IPS DF 19.7 (cell line): ENCODE measurements around the gene MDGA2.

ENCODE experiments used
- DNase-seq: peaks from one replicate; pipeline ENCODE4 v3.0.0-alpha.2; 2013; ENCODE audit warnings: low read depth, low spot score

Gene MDGA2

DNA sequence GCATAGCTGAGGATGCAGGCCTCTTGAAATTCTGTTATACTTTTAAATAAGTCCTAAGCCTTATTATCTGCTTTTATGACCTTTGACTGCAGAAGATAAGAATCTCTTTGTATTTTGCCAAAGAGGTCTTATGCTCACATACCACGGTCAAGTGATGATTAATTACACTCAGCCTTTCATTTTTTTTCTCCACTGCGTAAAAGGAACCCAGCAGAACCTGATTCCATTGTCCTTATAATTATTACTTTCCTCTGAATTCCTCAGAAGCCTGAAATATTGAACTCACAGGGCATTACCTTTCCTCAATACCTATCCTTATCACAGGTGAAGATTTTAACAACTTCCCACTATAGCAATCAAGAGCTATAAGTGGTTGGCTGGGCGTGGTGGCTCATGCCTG is 525.1 kb downstream of the MDGA2 start:
- DNase-seq, result no peak

DNA sequence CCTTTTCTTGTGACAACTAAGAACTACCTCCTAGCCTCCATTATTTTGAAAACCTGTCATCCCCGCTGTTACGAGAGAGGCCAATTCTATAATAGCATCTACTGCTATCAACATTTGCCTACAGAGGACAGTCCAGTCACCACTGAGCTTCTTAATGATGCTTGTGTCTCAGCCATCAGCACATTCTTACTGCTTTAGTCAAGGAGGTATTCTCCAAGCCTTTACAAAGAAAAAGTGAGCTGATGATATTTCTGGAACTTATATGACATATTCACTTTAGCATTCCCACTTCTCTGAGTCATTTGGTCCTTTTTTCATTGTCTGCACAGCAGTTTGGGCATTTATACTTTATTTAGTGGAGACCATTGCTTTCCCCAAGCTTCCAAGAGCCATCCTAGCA is 526.1 kb downstream of the MDGA2 start:
- no peak for DNase-seq

DNA sequence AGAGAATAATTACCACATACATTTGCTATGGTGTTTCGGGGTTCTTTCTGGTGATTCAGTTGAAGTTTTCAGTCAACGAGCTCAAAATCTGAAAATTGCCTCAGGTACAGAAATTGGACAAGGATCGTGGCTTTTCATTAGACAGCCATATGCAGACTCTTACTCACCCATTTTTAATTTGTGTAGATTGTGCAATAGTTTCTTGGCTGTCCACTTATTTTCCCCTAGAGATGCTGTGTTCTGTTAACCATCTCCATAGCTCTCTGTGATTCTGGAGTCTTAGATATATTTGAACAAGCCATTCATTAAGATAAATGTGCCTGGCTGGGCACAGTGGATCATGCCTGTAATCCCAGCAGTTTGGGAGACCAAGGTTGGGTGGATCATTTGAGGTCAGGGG is 526.7 kb downstream of the MDGA2 start:
- DNase-seq, result no peak

DNA sequence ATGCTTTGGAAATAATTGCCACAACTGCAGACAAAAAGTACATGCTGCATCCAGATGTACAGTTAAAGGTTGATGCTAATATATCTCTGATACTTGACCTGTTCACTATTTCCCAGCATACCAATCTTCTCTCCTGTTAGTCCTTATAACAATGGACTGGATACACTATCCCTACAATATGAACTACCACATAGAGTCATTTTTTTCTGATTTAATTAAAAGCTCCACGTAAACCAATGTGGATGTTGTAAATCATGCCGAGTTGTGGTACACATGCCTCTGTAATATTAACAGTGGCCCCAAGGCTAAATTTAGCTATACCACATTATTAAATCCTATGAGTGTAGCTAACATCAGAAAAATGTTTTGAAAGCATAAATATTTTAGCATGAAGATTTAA is 554.8 kb downstream of the MDGA2 start:
- DNase-seq, result no peak

DNA sequence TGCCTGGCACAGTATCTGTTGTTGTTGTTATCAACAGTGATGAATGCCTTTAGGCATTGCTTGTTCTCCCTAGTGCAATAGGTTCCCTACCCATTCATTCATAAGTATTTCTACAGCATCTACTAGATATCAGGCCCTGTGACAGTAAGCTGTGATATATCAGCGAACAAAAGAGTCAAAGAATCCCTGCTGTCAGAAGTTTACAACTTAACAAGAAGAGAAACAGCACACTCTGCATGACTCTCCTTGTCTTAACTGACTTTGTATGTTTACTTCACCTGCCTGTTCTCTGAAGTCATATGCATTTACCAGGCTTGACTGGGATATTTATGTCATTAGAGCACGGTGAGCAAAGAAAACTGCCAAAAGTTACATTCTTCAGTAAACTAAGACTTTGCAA is 571.6 kb downstream of the MDGA2 start:
- no peak for DNase-seq

DNA sequence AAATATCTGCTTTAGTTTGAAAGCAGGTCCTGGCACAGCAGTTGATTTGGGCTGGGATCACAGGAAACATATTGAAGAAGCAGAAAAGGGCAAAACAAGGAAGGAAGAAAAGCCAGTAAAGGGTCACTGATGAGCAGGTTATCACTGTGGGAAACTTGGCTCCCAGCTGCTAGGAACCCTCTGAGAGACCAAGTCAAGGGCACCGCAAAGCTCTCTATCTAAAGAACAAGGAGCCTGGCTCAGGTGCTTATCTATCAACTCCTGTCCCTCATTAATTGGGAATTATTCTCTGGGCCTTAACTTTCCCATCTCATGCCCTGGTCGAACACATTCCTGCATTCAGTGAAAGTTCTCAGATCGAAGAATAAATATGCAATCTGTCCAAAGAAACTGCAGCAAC is 572.9 kb downstream of the MDGA2 start:
- no peak for DNase-seq

DNA sequence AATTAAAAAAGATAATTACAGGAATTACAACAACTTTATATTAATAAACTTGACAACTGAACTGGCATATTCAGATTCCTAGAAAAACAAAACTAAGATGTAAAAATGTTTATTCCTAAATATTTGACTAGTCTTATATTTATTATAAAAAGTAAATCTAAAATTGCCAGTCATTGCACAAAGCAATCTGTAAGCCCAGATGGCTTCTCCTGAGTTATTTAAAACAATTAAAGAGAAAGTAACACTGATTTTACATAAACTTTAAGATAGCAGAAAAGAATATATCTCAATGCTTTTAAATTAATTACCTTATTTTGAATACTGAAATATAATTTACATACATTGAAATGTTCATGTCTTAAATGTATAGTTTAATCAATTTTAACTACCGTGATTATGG is 589.7 kb downstream of the MDGA2 start:
- no peak for DNase-seq

DNA sequence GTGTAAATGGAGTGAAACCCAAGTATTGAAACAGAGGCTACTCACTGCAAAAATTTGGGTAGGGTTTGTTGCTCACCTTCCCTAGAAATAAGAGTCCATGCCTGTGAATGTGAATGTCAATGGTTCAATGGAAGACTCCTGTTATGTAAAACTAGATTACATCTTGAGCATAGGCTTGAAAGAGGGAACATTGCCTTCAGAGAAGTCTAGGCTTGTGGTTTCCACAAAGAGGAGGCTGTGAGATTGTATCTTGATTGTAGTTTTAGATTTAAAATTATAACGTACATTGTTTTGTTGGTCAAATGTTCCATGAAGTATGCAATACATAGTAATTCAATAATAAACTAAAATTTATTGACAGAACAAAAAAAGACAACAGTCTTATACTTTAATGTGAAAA is 610.1 kb downstream of the MDGA2 start:
- DNase-seq, result no peak

DNA sequence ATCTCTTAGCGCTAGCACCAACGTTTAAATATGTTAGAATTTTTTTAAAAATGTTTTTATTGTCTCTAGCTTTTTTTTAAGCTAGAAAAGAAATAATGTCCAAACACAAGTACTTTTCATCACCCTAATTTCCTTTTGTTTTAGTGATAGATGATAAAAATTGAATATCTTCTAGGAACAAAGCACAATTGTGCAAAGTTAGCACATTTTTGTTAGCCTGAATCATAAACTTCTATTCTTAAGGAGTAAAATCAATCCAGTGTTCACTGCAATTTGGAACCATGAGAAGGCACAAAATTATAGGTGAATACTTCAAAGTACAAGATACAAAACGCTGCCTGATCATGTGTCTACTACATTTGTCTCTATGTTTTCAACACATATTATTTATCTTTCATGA is 615.4 kb downstream of the MDGA2 start:
- DNase-seq, result no peak

DNA sequence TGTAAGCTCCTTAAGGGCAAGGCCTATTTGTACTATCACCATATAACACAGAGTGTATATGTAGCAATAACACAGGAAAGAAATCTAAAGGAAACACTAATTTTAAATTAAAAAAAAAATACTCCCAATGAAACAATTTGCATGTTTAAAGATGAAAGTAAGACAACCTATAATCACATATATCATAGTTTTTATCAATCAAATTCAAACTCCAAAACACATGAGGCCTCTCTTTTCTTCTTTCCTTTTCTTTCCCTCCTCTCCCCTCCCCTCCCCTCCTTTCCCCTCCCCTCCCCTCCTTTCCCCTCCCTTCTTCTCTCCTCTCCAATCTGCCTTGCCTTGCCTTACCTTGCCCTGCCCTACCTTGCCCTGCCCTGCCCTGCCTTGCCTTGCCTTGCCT is 618.0 kb downstream of the MDGA2 start:
- no peak for DNase-seq

DNA sequence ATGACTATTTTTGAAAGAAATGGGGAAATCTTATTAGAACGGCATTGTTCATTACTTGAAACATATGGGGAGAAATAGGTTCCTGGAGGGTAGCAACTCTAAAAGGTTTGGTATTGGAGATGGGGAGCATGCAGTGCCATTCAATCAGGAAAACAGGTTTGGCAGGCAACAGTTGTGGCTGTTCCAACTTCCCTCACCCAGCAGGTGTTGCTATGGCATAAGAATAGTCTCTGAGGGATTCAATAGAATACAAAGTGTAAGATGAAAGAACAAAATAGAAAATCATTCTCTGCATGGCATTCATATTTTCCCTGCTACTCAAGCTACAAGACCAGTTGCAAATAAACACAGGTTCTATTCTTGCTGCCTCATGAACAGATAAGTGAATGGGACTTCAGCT is 630.6 kb downstream of the MDGA2 start:
- DNase-seq, result peak; percentile 52

DNA sequence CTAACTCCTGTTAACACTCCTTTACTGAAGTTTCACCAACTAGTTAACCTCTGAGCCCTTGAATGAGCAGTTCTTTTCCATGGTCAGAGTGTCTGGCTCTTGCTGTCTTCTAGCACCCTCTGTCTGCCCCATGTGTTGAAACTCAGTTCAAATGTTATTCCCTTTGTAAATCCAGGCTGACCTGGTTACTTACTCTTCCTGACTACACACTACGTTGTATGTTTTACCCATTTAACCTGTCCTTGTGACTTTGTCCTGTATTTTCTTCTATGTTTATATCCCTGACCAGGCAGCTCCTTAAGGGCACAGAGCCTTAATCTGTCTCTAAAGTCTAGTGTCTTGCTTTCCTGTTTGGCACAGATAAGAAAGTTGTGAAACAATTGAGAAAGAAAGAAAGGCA is 634.9 kb downstream of the MDGA2 start:
- peak; percentile 48 for DNase-seq

DNA sequence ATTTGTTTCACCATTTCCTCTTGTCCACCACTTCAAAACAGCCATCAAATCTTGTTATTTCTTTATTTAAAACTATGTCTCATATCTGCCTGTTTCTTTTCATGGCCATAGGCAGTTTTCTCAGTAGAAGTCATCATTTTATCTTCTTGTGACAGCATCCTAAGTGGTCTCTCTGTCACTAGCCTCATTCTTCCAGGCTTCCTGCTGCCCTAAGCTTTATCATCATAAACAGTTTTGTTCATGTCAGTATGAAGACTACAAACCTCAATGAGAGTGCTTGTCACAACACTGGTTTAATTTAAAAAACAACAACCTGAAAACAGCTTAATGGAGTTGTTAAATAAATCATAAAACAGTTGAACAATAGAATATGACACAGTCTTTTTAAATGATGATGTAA is 636.1 kb downstream of the MDGA2 start:
- no peak for DNase-seq

DNA sequence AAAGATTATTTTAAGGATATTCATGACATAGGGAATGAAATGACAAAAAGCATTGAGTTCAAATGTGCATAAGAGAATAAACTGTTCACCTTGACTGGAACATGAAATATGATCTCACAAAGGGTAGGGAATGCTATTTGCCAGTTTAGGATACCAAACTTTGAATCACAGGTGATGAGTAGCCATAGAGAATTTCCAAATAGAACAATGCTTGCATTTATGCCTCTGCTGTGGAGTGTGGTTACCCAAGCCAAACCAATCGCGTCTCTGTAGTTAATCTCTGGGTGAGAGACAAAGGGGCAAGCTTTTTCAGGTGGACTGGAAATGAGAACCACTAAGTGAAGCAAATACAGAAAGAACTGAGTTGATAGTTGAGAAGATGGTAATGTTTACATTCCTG is 652.7 kb downstream of the MDGA2 start:
- no peak for DNase-seq

DNA sequence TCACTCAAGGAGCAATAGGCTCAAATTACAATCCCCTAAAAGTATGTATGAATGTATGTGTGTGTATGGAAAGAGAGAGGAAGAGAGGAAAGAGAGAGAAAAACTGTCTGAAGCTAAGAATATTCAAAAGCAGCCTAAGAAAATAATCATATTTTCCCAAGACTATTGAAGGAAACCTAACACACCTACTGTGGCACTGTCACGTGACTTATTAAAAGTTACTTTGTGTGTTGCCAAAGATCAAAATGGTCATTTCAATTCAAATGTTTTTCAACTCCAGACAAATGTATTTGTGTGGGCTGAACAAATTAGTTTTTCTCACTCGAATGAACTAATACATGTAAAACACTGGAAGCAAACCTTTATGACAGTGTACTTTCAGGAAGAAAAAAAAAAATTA is 654.9 kb downstream of the MDGA2 start:
- no peak for DNase-seq

DNA sequence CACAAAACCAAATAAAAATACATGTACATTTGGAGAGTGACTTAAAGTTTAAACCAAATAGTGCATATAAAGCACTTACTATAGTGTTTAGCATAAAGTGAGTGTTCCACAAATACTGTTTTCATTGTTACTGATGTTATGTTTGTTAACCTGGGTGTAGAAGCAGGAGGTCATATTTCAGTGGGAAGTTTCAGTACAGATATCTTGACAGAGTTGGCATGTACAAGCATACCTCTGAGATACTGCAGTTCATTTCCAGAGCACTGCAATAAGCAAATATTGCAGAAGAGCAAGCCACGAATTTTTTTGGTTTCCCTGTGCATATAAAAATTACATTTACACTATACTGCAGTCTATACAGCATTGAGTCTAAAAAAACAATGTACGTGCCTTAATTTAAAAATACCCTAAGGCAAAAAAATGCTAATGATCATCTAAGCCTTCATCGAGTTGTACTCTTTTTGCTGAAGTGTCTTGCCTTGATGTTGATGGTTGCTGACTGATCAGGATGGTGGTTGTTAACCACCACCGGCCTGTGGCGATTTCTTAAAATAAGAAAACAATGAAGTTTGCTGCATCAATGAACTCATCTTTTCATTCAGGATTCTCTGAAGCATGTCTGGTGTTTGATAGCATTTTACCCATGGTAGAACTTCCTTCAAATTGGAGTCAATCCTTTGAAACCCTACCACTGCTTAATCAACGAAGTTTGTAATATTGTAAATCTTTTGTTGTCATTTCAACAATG is 662.7 kb downstream of the MDGA2 start:
- no peak for DNase-seq

DNA sequence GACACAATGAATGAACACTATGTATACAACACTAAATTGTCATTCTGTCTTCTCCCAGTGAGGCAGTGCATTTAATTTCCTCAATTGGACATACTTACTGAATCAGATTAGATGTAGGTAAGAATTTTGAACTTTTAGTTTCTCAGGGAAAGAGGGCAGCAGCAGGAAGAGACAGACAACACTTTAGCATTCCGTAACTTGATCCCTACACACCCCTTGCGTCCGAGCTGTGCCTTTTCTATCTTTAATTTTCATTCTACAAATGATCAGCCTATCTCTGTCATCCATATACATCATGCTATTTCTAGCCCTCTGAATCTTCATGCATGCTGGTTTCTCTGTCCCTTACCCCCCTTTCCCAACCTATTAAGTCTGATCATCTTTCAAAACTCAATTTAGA is 665.8 kb downstream of the MDGA2 start:
- no peak for DNase-seq

DNA sequence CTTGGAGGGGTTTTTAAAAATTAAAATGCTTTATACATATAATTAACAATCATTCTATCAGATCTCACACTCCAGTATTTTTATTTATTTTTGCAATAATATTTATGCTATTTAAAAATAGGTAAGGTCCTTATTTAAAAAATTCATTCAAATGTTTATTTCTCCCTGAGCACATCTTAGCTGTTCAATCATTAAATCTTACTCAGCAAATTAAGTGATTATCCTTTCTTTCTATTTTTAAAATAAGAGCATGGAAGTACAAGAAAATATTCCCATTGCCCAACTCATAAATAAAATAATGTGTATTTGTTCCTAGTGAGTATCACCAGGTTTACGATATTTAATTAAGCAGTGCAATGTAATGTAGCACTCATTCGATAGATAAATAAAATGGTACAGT is 666.7 kb downstream of the MDGA2 start:
- no peak for DNase-seq

DNA sequence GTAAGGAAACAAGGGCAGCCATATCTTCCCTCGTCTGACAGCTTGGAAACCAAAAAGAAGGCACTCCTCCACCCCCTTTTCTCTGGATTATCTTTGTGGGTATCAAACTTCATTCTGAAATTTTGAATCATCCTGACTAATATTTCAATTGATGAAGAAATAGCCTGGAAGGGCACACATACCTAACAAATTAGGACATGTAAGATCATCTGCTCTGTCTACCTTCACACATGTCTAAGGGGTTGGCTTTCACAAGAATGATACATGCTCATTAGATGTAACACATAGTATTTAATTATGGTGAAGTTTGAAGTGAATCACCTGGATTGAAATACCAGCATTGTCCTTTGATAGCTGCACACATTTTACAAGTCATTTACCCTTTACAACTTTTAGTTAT is 675.7 kb downstream of the MDGA2 start:
- DNase-seq, result no peak

DNA sequence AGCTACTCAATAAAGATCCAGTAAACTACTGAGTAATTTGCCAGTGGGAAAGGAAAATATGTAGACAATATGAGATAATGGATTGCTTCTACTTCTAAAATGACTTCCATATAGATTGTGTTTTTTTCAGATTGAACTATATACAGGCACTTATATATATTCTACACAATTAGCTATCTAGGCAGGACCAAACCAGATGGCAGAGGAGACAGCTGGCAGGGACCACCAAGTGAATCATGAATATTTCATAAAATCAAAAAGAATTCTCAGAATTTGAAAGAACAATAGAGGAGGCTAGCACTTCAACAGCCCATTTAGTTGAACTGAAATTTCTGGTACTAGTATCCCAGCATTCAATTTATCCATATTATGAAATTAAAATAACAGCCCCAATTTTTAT is 685.8 kb downstream of the MDGA2 start:
- DNase-seq, result no peak

DNA sequence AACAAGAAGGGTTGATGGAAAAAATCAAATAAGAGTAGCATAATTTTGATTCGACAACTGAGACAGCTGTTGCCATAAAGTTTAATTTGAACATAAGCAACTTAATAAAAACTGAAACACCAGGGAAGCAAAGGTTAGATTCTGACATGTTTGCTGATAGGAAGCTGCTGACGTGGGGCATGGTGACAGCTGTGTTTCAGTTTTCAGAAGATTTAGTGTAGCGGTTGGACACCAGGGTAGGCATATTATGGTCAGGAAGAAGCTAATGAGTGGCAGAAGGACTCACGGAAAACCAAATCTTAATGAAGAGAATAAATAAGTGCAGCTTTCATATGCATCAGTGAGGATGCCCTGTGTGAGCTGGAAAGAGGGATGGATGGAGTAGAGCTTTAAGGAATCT is 687.1 kb downstream of the MDGA2 start:
- no peak for DNase-seq

DNA sequence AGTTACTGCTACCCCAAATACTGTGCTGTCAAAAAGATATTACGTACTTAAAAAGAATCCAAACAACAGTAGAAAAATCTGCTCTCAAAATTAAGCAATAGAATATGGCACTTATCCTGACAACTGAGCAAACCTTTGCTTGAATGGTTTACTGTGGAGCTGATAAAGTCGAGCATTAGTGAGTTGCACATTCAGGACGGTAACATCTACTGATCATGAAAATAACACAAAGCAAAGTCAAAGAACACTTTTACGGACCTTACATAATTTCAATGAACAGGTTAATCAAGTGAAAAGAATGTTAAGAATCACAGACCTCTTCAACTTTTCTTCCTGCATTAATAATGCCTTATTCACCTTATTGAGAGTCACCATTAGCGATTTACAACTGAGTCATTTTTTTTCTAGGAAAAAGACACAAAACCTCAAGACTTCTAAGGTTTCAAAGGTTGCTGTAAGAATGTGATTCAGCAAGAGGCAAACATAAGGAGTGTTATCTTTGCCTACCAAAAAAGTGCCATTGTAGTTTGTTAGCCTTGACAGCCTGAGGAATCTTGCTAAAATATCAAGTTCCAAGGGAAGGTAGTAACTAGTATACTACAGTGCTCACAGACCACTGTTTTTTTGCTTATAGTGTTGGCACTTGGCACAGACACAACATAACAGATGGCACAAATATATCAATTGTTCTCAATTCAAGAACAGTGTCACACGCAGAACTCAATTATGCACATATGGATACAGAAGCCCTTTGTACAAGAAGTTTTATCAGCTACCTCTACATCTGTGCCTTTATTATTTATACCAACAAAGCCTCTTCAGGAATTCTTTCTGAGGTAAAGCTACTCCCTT is 689.6 kb downstream of the MDGA2 start:
- no peak for DNase-seq

DNA sequence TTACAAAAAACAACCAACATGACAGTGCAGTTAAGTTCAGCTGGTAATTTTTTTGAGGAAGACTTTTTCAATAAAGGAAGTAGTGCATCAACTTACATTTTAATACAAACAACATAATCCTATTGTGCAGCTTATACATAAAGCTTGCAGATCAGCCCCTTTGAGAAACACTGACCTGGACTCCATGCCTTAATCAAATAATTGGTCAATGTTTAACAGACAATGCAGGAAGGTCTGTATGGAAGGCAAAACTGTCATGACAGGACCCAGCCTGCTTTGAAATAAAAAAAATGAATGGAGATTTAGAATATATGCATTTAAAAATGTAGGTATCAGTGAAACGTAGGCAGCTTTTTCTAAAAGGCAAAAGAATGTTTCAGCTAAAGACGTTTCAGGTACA is 702.1 kb downstream of the MDGA2 start:
- DNase-seq, result no peak
